WERI-Rb-1 (cell line): ENCODE data around the gene LONP2.

Experiments used
- DNase-seq: peaks from one replicate; pipeline ENCODE4 v3.0.0-alpha.2; 2020
- H3K27ac ChIP-seq: fragments of 250-450 bp; sonication (Bioruptor Pico); 2 replicates; pipeline ENCODE4 v1.5.1; 2020; ENCODE audit warnings: mild to moderate bottlenecking, moderate library complexity
- H3K27me3 ChIP-seq: fragments of 250-450 bp; sonication (Bioruptor Pico); 2 replicates; pipeline ENCODE4 v1.5.1; 2021; ENCODE audit warnings: mild to moderate bottlenecking, low read depth, moderate library complexity; ENCODE audit not compliant: insufficient read depth, severe bottlenecking
- H3K36me3 ChIP-seq: fragments of 250-450 bp; sonication (Bioruptor Pico); 2 replicates; pipeline ENCODE4 v1.5.1; 2020; ENCODE audit warnings: mild to moderate bottlenecking, moderate library complexity
- H3K4me3 ChIP-seq: 2 replicates; pipeline ENCODE4 v1.5.1; 2011; ENCODE audit warnings: low read depth, mild to moderate bottlenecking, control low read depth, low read length
- H3K9me3 ChIP-seq: fragments of 250-450 bp; sonication (Bioruptor Pico); 2 replicates; pipeline ENCODE4 v1.5.1; 2021; ENCODE audit warnings: mild to moderate bottlenecking, moderate library complexity; ENCODE audit not compliant: severe bottlenecking
- TF ChIP-seq, protein P1 (sequence below): IDR thresholded peaks from 2 replicates; pipeline ENCODE4 v1.5.1; 2011; ENCODE audit warnings: low read depth, mild to moderate bottlenecking, control low read depth, inconsistent platforms, low read length

The LONP2 gene

DNA sequence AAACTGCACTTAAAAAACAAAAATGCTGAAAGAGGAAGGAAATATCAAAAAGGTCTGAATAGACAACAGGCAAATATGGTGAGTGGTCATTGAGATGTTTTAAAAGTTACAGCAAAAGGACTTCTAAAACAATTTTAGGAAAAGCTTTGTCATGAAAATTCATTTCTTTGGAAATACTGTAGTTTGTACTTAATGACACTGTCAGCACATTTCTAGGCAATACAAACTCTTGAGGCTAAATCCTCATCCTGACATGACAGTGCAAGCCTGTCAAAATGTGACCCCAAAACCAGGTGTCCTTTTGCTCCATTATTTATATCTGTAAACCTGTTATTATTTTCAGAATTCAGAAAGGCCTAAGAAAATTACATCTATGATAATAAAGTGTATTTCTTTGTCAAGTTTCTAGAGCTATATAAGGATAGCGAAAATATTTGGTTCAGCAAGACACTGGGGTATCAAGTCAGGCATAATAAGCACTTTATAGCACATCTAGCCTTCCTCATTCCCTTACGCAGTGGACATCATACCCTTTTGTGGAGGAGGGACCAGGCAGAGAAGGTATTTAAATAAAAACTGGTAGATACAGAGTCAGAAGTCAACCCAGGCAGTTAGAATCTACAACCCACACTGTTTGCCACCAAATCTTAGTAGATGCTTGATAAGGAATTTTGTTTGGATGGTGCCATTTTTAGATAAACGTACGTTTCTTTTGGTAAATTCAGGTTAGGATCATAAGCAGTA lies 112.7 kb downstream of the LONP2 start:
- no peak overlapping the region for H3K4me3 ChIP-seq
- H3K27me3 ChIP-seq: no peaks in the 10 kb centered on the region
- H3K27ac ChIP-seq: no peak overlapping the region
- peaks cover 45% of the 10 kb centered on the region for H3K36me3 ChIP-seq
- no peaks in the 10 kb centered on the region for H3K9me3 ChIP-seq
- DNase-seq: no peak
- TF ChIP-seq, protein P1, sequence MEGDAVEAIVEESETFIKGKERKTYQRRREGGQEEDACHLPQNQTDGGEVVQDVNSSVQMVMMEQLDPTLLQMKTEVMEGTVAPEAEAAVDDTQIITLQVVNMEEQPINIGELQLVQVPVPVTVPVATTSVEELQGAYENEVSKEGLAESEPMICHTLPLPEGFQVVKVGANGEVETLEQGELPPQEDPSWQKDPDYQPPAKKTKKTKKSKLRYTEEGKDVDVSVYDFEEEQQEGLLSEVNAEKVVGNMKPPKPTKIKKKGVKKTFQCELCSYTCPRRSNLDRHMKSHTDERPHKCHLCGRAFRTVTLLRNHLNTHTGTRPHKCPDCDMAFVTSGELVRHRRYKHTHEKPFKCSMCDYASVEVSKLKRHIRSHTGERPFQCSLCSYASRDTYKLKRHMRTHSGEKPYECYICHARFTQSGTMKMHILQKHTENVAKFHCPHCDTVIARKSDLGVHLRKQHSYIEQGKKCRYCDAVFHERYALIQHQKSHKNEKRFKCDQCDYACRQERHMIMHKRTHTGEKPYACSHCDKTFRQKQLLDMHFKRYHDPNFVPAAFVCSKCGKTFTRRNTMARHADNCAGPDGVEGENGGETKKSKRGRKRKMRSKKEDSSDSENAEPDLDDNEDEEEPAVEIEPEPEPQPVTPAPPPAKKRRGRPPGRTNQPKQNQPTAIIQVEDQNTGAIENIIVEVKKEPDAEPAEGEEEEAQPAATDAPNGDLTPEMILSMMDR: no peak

DNA sequence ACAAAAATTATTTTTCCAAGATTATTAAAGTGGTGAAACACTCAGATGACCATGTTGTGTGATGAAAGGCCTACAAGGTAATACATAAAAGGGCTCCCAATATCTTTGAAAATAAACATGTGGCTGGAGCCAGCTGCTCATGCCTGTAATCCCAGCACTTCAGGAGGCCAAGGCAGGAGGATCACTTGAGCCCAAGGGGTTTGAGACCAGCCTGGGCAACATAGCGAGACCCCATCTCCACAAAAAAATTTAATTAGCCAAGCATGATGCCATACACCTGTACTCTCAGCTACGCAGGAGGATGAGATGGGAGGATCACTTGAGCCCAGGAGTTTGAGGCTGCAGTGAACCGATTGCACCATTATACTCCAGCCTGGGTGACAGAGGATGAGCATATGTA lies 114.3 kb downstream of the LONP2 start:
- Histone ChIP-seq H3K9me3 (no peaks in the 10 kb centered on the region), H3K4me3 (no peak overlapping the region), H3K27ac (no peak overlapping the region), H3K27me3 (no peaks in the 10 kb centered on the region), H3K36me3 (peaks cover 35% of the 10 kb centered on the region)
- DNase-seq: no peak
- TF ChIP-seq, protein P1: no peak

DNA sequence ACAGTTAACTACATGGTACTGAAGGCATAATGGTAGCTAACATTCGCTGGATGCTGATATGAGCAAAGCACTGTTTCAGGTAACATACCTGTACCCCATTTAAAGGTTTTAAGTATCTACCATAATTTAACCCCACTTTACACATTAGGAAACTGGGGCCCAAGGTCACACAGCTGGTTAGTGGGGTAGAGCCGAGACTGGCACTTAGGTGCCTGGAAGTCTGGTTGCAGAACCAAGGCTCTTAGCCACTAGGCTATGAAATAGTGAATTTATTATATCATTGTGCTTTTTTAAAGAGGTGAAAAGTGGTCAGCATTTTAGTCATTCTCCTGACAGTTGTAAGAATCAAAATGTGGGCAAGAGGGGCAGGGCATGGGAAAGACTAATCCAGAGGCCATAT lies 115.9 kb downstream of the LONP2 start:
- peaks cover 28% of the 10 kb centered on the region for H3K36me3 ChIP-seq
- H3K27ac ChIP-seq: no peak overlapping the region
- H3K4me3 ChIP-seq: no peak overlapping the region
- DNase-seq: no peak
- no peaks in the 10 kb centered on the region for H3K9me3 ChIP-seq
- H3K27me3 ChIP-seq: no peaks in the 10 kb centered on the region
- TF ChIP-seq, protein P1: no peak

DNA sequence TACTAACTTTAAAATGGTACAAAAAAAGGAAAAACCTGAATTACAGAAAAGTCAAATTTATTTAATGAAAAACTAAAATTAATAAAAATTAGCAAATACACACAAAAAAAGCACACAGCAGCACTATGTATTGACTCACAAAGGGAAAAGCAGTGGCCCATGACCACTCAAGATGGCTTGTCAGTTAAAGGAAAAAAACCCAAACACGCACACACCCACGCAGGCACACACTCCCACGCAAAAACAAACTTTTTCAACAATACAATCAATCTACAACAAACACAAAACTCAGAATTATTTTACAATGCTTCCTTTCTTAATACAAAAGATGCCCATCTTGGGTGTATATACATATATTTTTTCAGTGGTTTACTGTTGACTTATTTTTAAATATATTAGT lies 116.9 kb downstream of the LONP2 start:
- no peak for DNase-seq
- TF ChIP-seq, protein P1: no peak
- peaks cover 23% of the 10 kb centered on the region for H3K36me3 ChIP-seq

DNA sequence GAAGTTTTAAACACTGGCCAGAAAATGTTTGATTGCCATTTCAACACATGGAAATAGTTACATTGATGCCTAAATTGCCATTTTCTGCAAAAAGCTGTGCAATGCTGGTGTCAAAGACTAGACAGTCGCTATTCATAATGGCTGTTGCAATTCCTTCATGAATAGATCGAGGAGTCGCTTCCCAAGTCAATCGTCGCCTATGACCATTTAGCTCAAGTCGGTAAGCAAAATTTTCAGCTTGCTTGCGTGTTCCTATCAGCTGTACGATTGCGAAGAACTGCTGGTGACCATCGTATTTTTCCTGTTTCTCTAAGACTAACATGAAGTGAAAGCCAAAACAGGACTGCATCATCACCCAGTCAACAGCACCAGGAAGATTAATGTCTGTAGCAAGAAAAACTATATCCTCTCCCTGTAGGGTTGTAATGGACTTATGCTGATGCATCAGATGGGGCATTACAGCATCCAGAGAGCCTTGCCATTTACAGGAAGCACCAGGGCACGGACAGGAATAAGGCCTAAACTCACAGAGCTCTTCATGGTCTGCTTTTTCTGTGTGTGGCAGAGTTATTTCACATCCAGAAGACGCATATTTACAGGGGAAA lies 117.5 kb downstream of the LONP2 start:
- no peak overlapping the region for H3K27ac ChIP-seq
- H3K9me3 ChIP-seq: no peaks in the 10 kb centered on the region
- no peak overlapping the region for H3K4me3 ChIP-seq
- TF ChIP-seq, protein P1: no peak
- H3K27me3 ChIP-seq: no peaks in the 10 kb centered on the region
- no peak for DNase-seq
- peaks cover 23% of the 10 kb centered on the region for H3K36me3 ChIP-seq

More for the DNA sequence above, 116.9 kb downstream of the LONP2 start:
- Histone ChIP-seq H3K27ac (no peak overlapping the region), H3K9me3 (no peaks in the 10 kb centered on the region), H3K27me3 (no peaks in the 10 kb centered on the region), H3K4me3 (no peak overlapping the region)
